DMS79 (cell line): ENCODE measurements around the gene MYO7B.

Experiments used
- DNase-seq: peaks from one replicate; lab custom pipeline; 2025; lab: John Stamatoyannopoulos, UW

Gene MYO7B

GRCh38 chr2:127589841-127590240 lies 54.4 kb downstream of the MYO7B start:
- DNase-seq, result no peak

DNA sequence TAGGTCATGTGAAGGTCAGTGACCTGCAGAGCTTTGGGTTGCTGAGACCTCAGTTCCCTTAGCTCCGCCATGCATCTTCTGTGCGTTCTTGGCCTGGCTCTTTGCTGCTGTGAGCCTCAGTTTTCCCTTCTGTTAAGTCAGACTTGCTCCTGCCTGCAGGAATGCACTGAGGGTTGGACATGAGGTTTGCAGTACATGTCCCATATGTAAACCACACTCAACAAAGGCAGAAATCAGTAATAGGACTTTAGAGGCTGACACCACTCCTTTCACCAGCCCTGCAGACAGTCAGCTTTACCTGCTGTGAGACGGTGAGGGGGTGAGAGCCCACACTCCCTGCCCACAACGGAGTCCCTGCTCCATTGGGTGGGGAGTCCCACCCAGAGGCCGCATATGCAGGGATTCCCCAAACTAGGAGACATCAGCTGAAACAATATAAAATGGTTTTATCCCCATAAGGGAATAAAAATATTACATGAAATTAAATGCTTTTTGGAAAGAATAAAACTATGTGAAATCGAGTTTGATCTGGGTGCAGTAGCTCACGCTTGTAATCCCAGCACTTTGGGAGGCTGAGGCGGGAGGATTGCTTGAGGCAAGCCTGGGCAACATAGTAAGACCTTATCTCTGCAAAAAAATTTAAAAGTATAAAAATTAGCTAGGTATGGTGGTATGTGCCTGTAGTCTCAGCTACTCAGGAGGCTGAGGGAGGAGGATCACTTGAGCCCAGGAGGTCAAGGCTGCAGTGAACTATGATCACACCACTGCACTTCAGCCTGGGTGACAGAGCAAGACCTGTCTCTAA lies 55.1 kb downstream of the MYO7B start:
- no peak for DNase-seq

GRCh38 chr2:127591221-127591923 lies 55.9 kb downstream of the MYO7B start:
- no peak for DNase-seq

- DNase-seq, result no peak
Observed at GRCh38 chr2:127592761-127593227, 57.3 kb downstream of the MYO7B start.

GRCh38 chr2:127593228-127594115 lies 58.0 kb downstream of the MYO7B start:
- DNase-seq, result no peak

- no peak for DNase-seq
Observed at GRCh38 chr2:127594116-127594591, 58.7 kb downstream of the MYO7B start.

- DNase-seq, result no peak
Observed at GRCh38 chr2:127596311-127597045, 61.0 kb downstream of the MYO7B start.

DNA sequence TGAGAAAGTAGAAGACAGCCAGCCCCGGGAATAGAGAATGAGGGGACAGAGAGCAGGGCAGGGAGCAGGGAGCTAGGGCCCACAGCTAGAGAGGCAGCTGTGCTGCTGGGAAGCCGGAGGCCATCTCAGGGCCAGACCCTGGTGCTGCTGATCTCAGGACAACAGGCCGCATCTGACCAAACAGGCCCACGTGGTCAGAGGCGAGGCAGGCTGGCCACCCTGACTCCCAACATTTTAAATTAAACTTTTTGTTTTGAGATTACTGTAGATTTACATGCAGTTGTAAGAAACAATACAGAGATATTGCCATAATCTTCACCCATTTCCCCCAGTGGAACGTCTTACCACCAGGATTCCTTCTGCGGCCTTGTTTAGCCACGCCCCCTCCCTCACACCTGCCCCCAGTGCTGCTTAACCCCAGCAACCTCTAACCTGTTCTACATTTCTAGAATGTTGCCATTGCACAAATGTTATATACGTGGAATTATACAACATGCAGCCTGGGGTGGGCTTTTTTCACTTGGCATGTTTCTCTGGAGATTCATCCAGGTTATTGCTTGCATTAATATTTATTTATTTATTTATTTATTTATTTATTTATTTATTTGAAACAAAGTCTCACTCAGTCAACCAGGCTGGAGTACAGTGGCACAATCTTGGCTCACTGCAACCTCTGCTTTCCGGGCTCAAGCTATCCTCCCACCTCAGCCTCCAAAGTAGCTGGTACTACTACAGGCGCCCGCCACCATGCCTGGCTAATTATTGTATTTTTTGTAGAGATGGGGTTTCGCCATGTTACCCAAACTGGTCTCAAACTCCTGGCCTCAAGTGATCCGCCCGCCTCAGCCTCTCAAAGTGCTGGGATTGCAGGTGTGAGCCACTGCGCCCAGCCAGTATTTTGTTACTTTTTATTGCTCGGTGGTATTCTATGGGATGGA lies 61.8 kb downstream of the MYO7B start:
- no peak for DNase-seq

DNA sequence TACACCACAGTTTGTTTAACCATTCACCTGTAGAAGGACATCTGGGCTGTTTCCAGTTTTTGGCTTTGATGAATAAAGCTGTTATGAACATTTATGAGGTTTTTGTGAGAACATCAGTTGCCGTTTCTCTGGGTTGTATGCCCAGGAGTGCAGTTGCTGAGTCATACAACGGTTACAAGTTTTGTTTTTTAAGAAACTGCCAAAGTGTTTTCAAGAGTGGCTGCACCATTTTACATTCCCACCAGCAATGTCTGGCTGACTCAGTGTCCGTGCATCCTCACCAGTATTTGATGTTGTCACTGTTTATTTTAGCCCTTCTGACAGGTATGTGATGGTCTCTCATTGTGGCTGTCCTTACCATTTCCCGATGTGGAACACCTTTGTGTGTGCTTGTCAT lies 62.5 kb downstream of the MYO7B start:
- no peak for DNase-seq

DNA sequence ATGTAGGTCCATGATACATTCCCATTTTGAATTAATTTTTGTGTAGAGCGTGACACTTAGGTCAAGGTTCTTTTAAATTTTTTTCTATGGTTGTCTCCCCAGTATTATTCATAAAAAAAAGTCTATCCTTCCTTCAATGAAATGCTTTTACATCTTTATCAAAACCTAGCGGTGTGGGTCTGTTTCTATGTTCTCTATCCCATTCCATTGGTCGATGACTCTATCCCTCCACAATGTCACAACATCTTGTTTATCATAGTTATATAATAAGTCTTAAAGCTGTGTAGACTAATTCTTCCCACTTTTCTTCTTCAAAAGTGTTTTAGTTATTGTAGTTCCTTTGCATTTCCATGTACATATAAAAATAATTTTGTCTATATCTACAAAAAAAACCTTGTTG lies 63.2 kb downstream of the MYO7B start:
- DNase-seq, result no peak

GRCh38 chr2:127599211-127599610 lies 63.7 kb downstream of the MYO7B start:
- DNase-seq, result no peak

GRCh38 chr2:127604986-127605385 lies 69.5 kb downstream of the MYO7B start:
- no peak for DNase-seq

DNA sequence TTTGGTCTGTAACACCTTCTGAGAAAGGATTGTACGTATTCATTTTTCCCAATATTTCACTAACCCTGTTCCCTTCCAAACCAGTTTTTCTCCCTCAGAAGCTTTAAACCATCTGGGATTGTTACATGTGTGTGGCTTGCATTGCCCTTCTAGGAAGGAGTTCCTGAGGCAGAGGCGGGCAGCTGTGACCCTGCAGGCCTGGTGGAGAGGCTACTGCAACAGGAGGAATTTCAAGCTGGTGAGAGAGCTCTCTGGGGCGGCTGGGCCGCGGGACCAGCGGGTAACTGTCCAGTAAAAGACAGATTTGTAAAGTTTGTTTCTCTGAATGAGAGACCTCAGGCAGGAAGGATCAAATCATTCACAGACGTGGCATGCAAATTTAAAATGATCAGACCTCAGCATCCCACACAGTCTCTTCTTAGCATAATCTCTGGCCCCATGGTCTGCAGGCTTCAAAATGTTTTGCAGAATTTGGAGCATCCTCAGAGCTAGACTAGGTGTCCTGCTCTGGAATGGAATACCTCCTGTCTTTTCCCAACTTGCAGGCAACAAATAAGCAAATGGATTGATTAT lies 70.3 kb downstream of the MYO7B start:
- no peak for DNase-seq

- no peak for DNase-seq
Observed at GRCh38 chr2:127606625-127607398, 71.3 kb downstream of the MYO7B start.

DNA sequence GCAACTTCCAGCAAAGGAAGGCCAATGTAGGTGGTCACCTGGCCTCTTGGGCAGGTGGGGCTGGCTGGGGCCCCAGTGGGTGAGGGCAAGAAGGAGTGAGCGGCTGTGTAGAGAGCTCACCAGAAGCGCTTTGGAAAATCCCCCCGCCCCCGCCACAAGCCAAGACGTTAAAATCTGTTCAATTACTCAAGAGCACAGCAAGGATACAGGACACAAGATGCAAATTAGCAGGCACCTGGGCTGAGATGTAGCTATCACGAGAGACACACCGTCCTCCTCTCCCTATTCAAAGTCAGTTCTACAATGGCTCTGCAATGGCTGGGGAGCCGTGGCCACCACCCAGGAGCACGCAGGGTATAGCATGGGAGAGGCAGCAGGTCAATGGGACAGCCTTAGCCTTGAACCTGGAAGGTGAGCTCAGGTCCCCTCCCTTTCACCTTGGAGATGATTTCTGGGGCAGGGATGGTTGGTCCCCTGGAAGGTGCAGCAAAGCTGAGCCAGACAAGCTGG lies 72.0 kb downstream of the MYO7B start:
- no peak for DNase-seq

DNA sequence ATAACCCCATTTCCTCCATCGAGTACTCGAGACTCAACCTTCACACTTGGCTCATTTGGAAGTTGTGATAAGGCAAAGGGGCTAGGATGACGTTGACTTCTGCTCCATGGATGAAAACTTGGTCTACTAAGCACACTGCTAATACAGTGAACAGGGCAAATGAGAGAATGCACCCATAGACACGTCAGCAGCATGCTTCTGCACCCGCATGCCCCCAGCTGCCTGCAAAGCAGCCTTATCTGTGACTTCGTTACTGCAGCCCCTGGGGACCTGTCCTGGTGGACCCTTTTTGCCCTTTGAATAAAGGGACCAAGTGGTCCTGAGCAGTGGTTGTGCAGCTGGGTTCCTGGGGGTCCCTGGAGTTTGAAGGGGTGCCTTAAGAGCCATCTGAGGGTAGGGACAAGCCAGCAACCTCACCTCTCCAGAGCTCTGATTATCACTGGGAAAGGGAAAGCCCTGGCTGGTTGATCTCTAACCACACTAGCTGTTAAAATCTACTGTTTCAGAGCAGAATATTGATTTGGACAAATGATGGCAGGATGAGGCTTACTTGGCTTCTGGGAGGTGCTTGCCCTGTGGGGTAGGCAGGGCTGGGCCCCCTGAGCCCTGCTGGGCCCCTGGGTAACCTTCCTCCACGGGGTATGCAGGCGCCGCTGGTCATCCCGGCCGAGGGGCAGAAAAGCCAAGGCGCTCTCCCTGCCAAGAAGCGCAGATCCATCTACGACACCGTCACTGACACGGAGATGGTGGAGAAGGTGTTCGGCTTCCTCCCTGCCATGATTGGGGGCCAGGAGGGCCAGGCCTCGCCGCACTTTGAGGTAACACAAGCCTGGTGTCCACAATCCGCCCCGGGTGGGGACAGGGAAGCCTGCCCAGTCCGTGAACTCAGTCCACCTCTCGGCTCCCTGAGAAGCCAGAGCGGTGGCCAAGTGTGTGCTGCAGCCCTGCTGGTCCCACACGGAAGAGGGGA lies 72.9 kb downstream of the MYO7B start:
- DNase-seq, result no peak

- no peak for DNase-seq
Observed at GRCh38 chr2:127609031-127609751, 73.7 kb downstream of the MYO7B start.
